Hepatocyte (in vitro differentiated cells): Measurements from ENCODE around the gene RPLP1. TPM values are rescaled to one million over a fixed set of nuclear protein-coding genes. Genes with fewer than 3 reads are reported as not detected.
A peak's percentile ranks its signal among the peaks of the same experiment; 100 is the strongest.

Experiments used
- DNase-seq: peaks from one replicate; pipeline ENCODE4 v3.0.0-alpha.2; 2016; ENCODE audit warnings: low spot score
- H2AFZ ChIP-seq: fragments of 200-600 bp; sonication (generic); 2 replicates; pipeline ENCODE4 v1.6.0; 2016; ENCODE audit warnings: antibody characterized with exemption, mild to moderate bottlenecking
- H3K27ac ChIP-seq: fragments of 200-600 bp; sonication (generic); 2 replicates; pipeline ENCODE4 v1.5.1; 2016; ENCODE audit warnings: mild to moderate bottlenecking
- H3K27me3 ChIP-seq: fragments of 200-600 bp; sonication (generic); 2 replicates; pipeline ENCODE4 v1.6.1; 2016
- H3K36me3 ChIP-seq: fragments of 200-600 bp; sonication (generic); replicated peaks from 2 replicates; pipeline ENCODE4 v1.5.1; 2016; ENCODE audit warnings: low read depth; ENCODE audit not compliant: insufficient read depth
- H3K4me1 ChIP-seq: fragments of 200-600 bp; sonication (generic); 2 replicates; pipeline ENCODE4 v1.5.1; 2016; ENCODE audit warnings: mild to moderate bottlenecking, moderate library complexity; ENCODE audit not compliant: insufficient read depth
- H3K4me2 ChIP-seq: fragments of 200-600 bp; sonication (generic); 2 replicates; pipeline ENCODE4 v1.6.0; 2016
- H3K4me3 ChIP-seq: fragments of 200-600 bp; sonication (generic); 2 replicates; pipeline ENCODE4 v1.5.1; 2016; ENCODE audit warnings: mild to moderate bottlenecking
- H3K79me2 ChIP-seq: fragments of 200-600 bp; sonication (generic); 2 replicates; pipeline ENCODE4 v1.6.0; 2017; ENCODE audit warnings: mild to moderate bottlenecking
- H3K9me2 ChIP-seq: fragments of 200-600 bp; sonication (generic); replicated peaks from 2 replicates; pipeline ENCODE4 v1.6.0; 2017; ENCODE audit warnings: mild to moderate bottlenecking; ENCODE audit not compliant: insufficient read depth
- H3K9me3 ChIP-seq: fragments of 200-600 bp; sonication (generic); 2 replicates; pipeline ENCODE4 v1.5.1; 2016; ENCODE audit warnings: low read depth, mild to moderate bottlenecking
- H4K20me1 ChIP-seq: fragments of 200-600 bp; sonication (generic); 2 replicates; pipeline ENCODE4 v1.6.0; 2016; ENCODE audit warnings: mild to moderate bottlenecking; ENCODE audit not compliant: insufficient read depth, poor library complexity, severe bottlenecking
- CTCF ChIP-seq: fragments of 200-600 bp; sonication (generic); IDR thresholded peaks from 2 replicates; pipeline ENCODE4 v1.5.1; 2016; ENCODE audit warnings: antibody characterized with exemption, mild to moderate bottlenecking; ENCODE audit not compliant: poor library complexity
- EZH2 ChIP-seq: fragments of 200-600 bp; sonication (generic); IDR thresholded peaks from 2 replicates; pipeline ENCODE4 v1.6.1; 2016; ENCODE audit warnings: antibody characterized with exemption, mild to moderate bottlenecking, borderline replicate concordance
- EZH2phosphoT487 ChIP-seq: fragments of 200-600 bp; sonication (generic); IDR thresholded peaks from one replicate; pipeline ENCODE4 v1.6.1; 2018; ENCODE audit warnings: antibody characterized with exemption, mild to moderate bottlenecking, low read depth, moderate library complexity; ENCODE audit not compliant: unreplicated experiment, severe bottlenecking
- WGBS: methylation state at CpG from one replicate; pipeline ENCODE4 v1.1.6; 2016; ENCODE audit warnings: low lambda C conversion rate; ENCODE audit errors: missing lambda C conversion rate; 5-methylcytosine and 5-hydroxymethylcytosine counted together
- polyA plus RNA-seq: library from polyadenylated mRNA; unstranded; fragments of >200 nt; fragmentation: Nextera tagmentation; extraction: Ambion mirVana; gene quantifications from 2 replicates; pipeline ENCODE4 v1.2.1, GENCODE V29; 2016
- total RNA-seq: library from RNA; depleted of rRNA; stranded (reverse); fragments of >200 nt; gene quantifications from 2 replicates; pipeline ENCODE4 v1.2.3, GENCODE V29; 2014

The RPLP1 gene
- total and polyA plus RNA-seq, 2 experiments from 2014 or later: 210 to 884 TPM

DNA sequence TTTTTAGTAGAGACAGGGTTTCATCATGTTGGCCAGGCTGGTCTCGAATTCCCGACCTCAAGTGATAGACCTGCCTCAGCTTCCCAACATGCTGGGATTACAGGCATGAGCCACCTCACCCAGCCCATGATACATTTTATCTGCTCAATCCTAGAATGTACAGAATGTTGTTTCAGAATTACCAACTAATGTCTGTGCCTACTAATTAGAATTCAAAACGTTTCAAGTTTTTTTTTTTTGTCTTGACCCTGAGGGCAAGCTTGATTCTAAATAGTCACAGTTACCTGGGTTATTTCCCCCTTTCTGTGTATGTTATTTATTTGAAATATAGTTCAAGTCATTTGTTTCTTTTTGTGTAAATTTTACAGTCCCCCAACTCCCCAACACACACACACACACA is 43.8 kb upstream of the RPLP1 start:
- 72% methylated on average over 3 of the region's 3 CpGs for WGBS
- no peaks in the 10 kb centered on the region for H3K79me2 ChIP-seq
- DNase-seq: no peak

GRCh38 chr15:69410248-69410874 is 42.3 kb upstream of the RPLP1 start:
- 72% methylated on average over 9 of the region's 9 CpGs for WGBS
- H3K4me3 ChIP-seq: no peak overlapping the region
- H3K36me3 ChIP-seq: no peaks in the 10 kb centered on the region
- H3K4me2 ChIP-seq: no peak overlapping the region
- no peak for DNase-seq
- H3K4me1 ChIP-seq: no peaks in the 10 kb centered on the region
- no peaks in the 10 kb centered on the region for H4K20me1 ChIP-seq
- peaks cover under 1% of the 10 kb centered on the region for H3K79me2 ChIP-seq
- no peaks in the 10 kb centered on the region for H3K27me3 ChIP-seq
- TF ChIP-seq CTCF (peak; percentile 29), EZH2 (no peak)
- no peak overlapping the region for H2AFZ ChIP-seq
- no peaks in the 10 kb centered on the region for H3K9me2 ChIP-seq
- H3K27ac ChIP-seq: no peak overlapping the region
- no peaks in the 10 kb centered on the region for H3K9me3 ChIP-seq

More for the DNA sequence above, 43.8 kb upstream of the RPLP1 start:
- H3K27ac ChIP-seq: no peak overlapping the region
- H3K36me3 ChIP-seq: no peaks in the 10 kb centered on the region
- no peak for TF ChIP-seq EZH2
- no peak for TF ChIP-seq CTCF
- no peak for TF ChIP-seq EZH2phosphoT487
- no peaks in the 10 kb centered on the region for H4K20me1 ChIP-seq
- H3K4me3 ChIP-seq: no peak overlapping the region
- no peaks in the 10 kb centered on the region for H3K27me3 ChIP-seq
- no peak overlapping the region for H2AFZ ChIP-seq
- H3K4me1 ChIP-seq: no peaks in the 10 kb centered on the region
- H3K9me3 ChIP-seq: no peaks in the 10 kb centered on the region
- H3K4me2 ChIP-seq: no peak overlapping the region
- H3K9me2 ChIP-seq: no peaks in the 10 kb centered on the region

DNA sequence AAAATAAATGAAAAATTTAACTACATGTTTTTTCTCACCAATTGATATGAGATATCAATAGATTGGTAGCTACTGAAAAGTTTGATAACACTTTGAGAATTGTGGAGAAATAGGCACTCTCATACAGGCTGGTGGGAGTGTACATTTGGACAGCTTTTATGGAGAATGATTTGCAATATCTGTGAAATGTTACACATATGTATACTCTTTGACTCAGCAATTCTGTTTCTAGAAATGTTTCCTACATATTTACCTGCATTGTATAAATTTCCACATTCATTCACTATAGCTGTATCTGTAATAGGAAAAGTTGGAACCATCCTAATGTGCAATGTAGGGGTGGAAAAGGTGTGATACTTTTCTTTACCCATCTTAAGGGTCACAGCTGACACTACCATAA is 40.3 kb upstream of the RPLP1 start:
- H3K27me3 ChIP-seq: no peaks in the 10 kb centered on the region
- H3K4me1 ChIP-seq: no peaks in the 10 kb centered on the region
- H3K9me2 ChIP-seq: no peaks in the 10 kb centered on the region
- no peak overlapping the region for H3K27ac ChIP-seq
- H3K4me3 ChIP-seq: no peak overlapping the region
- peaks cover 19% of the 10 kb centered on the region for H3K79me2 ChIP-seq
- no peak for DNase-seq
- H3K9me3 ChIP-seq: no peaks in the 10 kb centered on the region
- H3K36me3 ChIP-seq: no peaks in the 10 kb centered on the region
- TF ChIP-seq EZH2 (no peak), CTCF (no peak), EZH2phosphoT487 (no peak)
- no peak overlapping the region for H3K4me2 ChIP-seq
- no peaks in the 10 kb centered on the region for H4K20me1 ChIP-seq
- no peak overlapping the region for H2AFZ ChIP-seq

DNA sequence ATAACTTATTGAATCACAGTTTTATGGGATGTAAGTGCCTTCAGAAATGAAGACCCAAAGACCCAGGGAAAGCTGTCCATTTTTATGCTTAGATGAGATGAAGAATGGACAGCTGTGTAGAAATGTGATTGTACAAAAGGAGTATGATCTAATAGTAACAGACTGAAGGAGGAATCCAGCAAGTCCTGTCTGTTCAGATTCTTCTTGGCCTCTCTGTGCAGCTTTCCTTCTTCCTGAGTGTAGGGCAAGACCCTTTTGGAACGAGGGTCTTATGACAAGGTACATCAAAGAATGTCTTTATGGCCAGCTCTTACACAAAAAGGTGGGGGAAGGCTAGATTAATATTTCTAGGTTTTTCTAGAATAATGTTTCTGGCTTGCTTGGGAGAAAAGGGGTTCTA is 39.9 kb upstream of the RPLP1 start:
- TF ChIP-seq CTCF (no peak), EZH2phosphoT487 (no peak), EZH2 (no peak)
- Histone ChIP-seq H3K79me2 (peaks cover 23% of the 10 kb centered on the region), H3K4me1 (no peaks in the 10 kb centered on the region), H3K4me3 (no peak overlapping the region), H3K9me3 (no peaks in the 10 kb centered on the region), H3K27ac (peak overlapping the region; percentile 45), H3K9me2 (no peaks in the 10 kb centered on the region), H3K36me3 (no peaks in the 10 kb centered on the region), H3K27me3 (no peaks in the 10 kb centered on the region), H2AFZ (no peak overlapping the region), H4K20me1 (no peaks in the 10 kb centered on the region), H3K4me2 (no peak overlapping the region)
- WGBS: 57% methylated on average over 1 of the region's 1 CpG
- DNase-seq: no peak
